Smooth muscle cell (in vitro differentiated cells): Measurements from ENCODE around the gene ATP6V1C2. TPM values are rescaled to one million over a fixed set of nuclear protein-coding genes. Genes with fewer than 3 reads are reported as not detected.

Experiments used
- DNase-seq: peaks from one replicate; lab custom pipeline; 2025; ENCODE audit not compliant: unreplicated experiment; lab: John Stamatoyannopoulos, UW
- H2AFZ ChIP-seq: fragments of 200-600 bp; sonication (generic); 2 replicates; pipeline ENCODE4 v1.6.0; 2016; ENCODE audit warnings: antibody characterized with exemption, low read depth, mild to moderate bottlenecking
- H3F3A ChIP-seq: fragments of 200-600 bp; sonication (generic); 2 replicates; pipeline ENCODE4 v1.6.0; 2017; ENCODE audit warnings: antibody characterized with exemption, low read depth
- H3K27ac ChIP-seq: fragments of 200-600 bp; sonication (generic); 2 replicates; pipeline ENCODE4 v1.5.1; 2016; ENCODE audit warnings: low read depth, mild to moderate bottlenecking
- H3K27me3 ChIP-seq: fragments of 200-600 bp; sonication (generic); 2 replicates; pipeline ENCODE4 v1.6.1; 2016; ENCODE audit warnings: low read depth, mild to moderate bottlenecking
- H3K36me3 ChIP-seq: fragments of 200-600 bp; sonication (generic); 2 replicates; pipeline ENCODE4 v1.5.1; 2016; ENCODE audit warnings: low read depth
- H3K4me1 ChIP-seq: fragments of 200-600 bp; sonication (generic); 2 replicates; pipeline ENCODE4 v1.5.1; 2016; ENCODE audit warnings: low read depth
- H3K4me2 ChIP-seq: fragments of 200-600 bp; sonication (generic); 2 replicates; pipeline ENCODE4 v1.6.0; 2016; ENCODE audit warnings: mild to moderate bottlenecking
- H3K4me3 ChIP-seq: fragments of 200-600 bp; sonication (generic); 2 replicates; pipeline ENCODE4 v1.5.1; 2016; ENCODE audit warnings: mild to moderate bottlenecking
- H3K79me2 ChIP-seq: fragments of 200-600 bp; sonication (generic); 2 replicates; pipeline ENCODE4 v1.6.0; 2016; ENCODE audit warnings: low read depth, mild to moderate bottlenecking
- H3K9ac ChIP-seq: fragments of 200-600 bp; sonication (generic); 2 replicates; pipeline ENCODE4 v1.6.0; 2016; ENCODE audit warnings: low read depth
- H3K9me3 ChIP-seq: fragments of 200-600 bp; sonication (generic); replicated peaks from 2 replicates; pipeline ENCODE4 v1.5.1; 2016; ENCODE audit warnings: low read depth
- H4K20me1 ChIP-seq: fragments of 200-600 bp; sonication (generic); 2 replicates; pipeline ENCODE4 v1.6.0; 2016; ENCODE audit warnings: low read depth
- CTCF ChIP-seq: fragments of 200-600 bp; sonication (generic); IDR thresholded peaks from 2 replicates; pipeline ENCODE4 v1.5.1; 2017; ENCODE audit warnings: borderline replicate concordance, mild to moderate bottlenecking, antibody characterized with exemption; ENCODE audit not compliant: insufficient read depth, poor library complexity, severe bottlenecking
- WGBS: methylation state at CpG from one replicate; pipeline ENCODE4 v1.1.7; 2016; ENCODE audit warnings: low lambda C conversion rate; 5-methylcytosine and 5-hydroxymethylcytosine counted together
- polyA plus RNA-seq: library from polyadenylated mRNA; unstranded; fragments of >200 nt; fragmentation: Nextera tagmentation; extraction: Ambion mirVana; gene quantifications from 2 replicates; pipeline ENCODE4 v1.2.1, GENCODE V29; 2016
- total RNA-seq: library from RNA; depleted of rRNA; stranded (reverse); fragments of >200 nt; gene quantifications from 2 replicates; pipeline ENCODE4 v1.2.3, GENCODE V29; 2014

ATP6V1C2 gene
- total and polyA plus RNA-seq, 2 experiments from 2014 or later = 0.53 to 1.5 TPM

GRCh38 chr2:10688921-10689807 is 32.3 kb upstream of the ATP6V1C2 start:
- Histone ChIP-seq H3F3A (no peaks in the 10 kb centered on the region), H4K20me1 (peaks cover 22% of the 10 kb centered on the region), H3K9me3 (no peaks in the 10 kb centered on the region), H3K36me3 (no peaks in the 10 kb centered on the region), H3K9ac (peak overlapping the region; percentile 94), H3K4me1 (peaks cover 8% of the 10 kb centered on the region), H3K4me3 (peak overlapping the region; percentile 74), H3K27ac (peak overlapping the region; percentile 64), H3K79me2 (peaks cover 59% of the 10 kb centered on the region), H3K4me2 (peak overlapping the region; percentile 98), H2AFZ (peak overlapping the region; percentile 93), H3K27me3 (no peaks in the 10 kb centered on the region)
- TF ChIP-seq CTCF = no peak
- DNase-seq = no peak
- 9% methylated on average over 26 of the region's 27 CpGs for WGBS

DNA sequence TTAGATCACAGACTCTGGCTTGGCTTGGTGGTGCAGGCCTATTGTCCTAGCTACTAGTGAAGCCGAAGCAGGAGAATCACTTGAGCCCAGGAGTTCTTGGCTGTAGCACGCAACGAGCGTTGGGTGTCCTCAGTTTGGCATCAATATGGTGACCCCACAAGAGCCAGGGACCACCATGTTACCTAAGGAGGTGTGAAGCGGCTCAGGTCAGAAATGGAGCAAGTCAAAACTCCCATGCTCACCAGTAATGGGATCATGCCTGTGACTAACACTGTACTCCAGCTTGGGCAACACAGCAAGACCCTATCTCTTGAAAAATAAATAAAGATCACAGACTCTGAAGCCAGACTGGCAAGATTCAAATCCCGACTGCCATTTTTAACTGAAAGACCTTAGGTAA is 29.9 kb upstream of the ATP6V1C2 start:
- Histone ChIP-seq H4K20me1 (peaks cover 6% of the 10 kb centered on the region), H3K4me2 (no peak overlapping the region), H3K27me3 (no peaks in the 10 kb centered on the region), H3K36me3 (no peaks in the 10 kb centered on the region), H3F3A (no peaks in the 10 kb centered on the region), H2AFZ (no peak overlapping the region), H3K79me2 (peaks cover 35% of the 10 kb centered on the region), H3K27ac (no peak overlapping the region), H3K4me1 (peaks cover 8% of the 10 kb centered on the region), H3K9me3 (no peaks in the 10 kb centered on the region), H3K4me3 (no peak overlapping the region), H3K9ac (no peak overlapping the region)
- WGBS = 98% methylated on average over 6 of the region's 6 CpGs
- no peak for TF ChIP-seq CTCF
- DNase-seq = no peak

DNA sequence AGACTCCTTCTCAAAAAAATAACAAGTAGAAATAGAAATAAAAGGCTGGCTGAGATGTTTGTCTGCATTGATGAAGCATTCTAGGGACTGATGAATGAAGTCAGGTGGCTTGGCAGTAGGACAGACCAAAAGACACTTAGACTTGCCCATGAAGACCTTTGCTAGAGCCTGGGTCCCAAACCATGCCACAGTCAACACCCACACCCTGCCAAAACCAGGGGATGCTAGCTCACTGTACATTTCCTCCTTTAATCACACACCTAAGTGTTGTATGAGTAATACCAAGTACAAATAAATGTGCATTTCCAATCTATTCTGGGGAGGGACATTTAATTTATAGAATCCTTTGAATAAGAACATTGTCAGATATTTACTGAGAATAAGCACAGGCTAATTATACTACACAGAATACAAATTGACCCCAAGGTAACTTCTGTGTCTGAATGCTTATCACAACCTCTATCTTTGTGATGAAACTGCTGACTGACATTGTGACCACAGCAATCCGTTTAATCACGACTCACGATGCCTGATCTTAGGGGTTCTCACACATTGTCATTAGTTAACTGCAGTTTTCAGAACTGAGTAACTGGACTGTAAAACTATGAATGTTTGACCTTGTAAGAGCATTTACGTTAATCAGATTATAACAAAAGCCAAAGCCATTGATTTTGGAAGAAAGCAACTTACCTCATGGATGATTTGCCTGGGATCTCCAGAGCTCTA is 21.2 kb upstream of the ATP6V1C2 start:
- no peaks in the 10 kb centered on the region for H3K27me3 ChIP-seq
- no peak for TF ChIP-seq CTCF
- no peaks in the 10 kb centered on the region for H4K20me1 ChIP-seq
- H3K4me2 ChIP-seq = no peak overlapping the region
- H3K27ac ChIP-seq = no peak overlapping the region
- WGBS = 81% methylated on average over 4 of the region's 4 CpGs
- no peak overlapping the region for H3K4me3 ChIP-seq
- no peak overlapping the region for H3K9ac ChIP-seq
- H3F3A ChIP-seq = no peaks in the 10 kb centered on the region
- H3K79me2 ChIP-seq = no peaks in the 10 kb centered on the region
- H2AFZ ChIP-seq = no peak overlapping the region
- no peaks in the 10 kb centered on the region for H3K9me3 ChIP-seq
- H3K36me3 ChIP-seq = no peaks in the 10 kb centered on the region
- DNase-seq = no peak
- H3K4me1 ChIP-seq = no peaks in the 10 kb centered on the region
